NCI-H2029 treated with DMSO at 0.1 percent for 48 hours (cell line): Measurements from ENCODE around the gene RALGPS2.

Source experiments
- DNase-seq: peaks from one replicate; lab custom pipeline; 2025; lab: John Stamatoyannopoulos, UW

RALGPS2 gene, protein sequence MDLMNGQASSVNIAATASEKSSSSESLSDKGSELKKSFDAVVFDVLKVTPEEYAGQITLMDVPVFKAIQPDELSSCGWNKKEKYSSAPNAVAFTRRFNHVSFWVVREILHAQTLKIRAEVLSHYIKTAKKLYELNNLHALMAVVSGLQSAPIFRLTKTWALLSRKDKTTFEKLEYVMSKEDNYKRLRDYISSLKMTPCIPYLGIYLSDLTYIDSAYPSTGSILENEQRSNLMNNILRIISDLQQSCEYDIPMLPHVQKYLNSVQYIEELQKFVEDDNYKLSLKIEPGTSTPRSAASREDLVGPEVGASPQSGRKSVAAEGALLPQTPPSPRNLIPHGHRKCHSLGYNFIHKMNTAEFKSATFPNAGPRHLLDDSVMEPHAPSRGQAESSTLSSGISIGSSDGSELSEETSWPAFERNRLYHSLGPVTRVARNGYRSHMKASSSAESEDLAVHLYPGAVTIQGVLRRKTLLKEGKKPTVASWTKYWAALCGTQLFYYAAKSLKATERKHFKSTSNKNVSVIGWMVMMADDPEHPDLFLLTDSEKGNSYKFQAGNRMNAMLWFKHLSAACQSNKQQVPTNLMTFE

GRCh38 chr1:178724728-178725465, at the start of gene RALGPS2:
Gene RALGPS2, plus strand, starts transcription at chr1:178725244. Its CDS starts 51,521 bp downstream, at chr1:178776765.
- DNase-seq: no peak

GRCh38 chr1:178679237-178679636, 45.8 kb upstream of the RALGPS2 start:
- DNase-seq: no peak

GRCh38 chr1:178682429-178682828, 42.6 kb upstream of the RALGPS2 start:
- DNase-seq: no peak

DNA sequence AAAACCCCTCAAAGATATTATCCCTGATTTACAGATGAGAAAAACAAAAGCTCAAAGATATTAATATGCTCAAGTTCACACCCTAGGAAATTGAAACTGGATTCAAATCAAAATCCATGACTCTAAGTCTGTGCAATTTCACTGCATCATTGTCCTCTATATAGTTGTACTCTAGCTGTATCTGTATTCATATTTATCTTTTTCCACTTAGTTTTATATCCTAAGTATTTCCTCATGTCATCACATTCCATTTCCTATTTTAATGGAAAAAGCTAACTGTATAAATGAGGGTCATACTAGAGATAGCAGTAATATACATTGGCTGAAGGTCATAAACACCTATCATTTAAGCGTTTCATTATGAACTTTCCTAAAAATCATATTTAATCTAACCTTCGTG, 42.2 kb upstream of the RALGPS2 start:
- no peak for DNase-seq

GRCh38 chr1:178683291-178683690, 41.8 kb upstream of the RALGPS2 start:
- no peak for DNase-seq

GRCh38 chr1:178684111-178684510, 40.9 kb upstream of the RALGPS2 start:
- DNase-seq: no peak

DNA sequence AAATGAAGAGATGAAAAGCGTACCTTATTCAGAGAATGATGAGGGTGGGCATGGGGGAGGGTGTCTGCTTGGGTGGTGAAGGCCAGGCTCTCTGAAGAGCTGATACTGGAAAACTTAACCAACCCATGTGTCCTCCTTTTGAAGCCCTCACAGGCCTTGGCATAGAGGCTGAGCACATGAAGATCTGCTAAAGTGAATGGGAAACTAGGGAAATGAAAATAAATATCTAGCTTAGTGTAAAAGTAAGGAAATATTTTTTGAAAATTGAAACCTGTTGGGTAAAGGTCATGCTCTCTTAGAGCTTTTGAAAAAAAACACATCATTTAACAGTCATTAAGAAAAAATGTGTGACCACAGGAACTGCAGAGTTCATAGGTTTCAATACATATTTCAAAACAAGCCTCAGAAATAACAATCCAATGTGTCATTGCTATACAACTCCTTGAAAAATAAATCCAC, 40.5 kb upstream of the RALGPS2 start:
- no peak for DNase-seq

GRCh38 chr1:178686407-178686806, 38.6 kb upstream of the RALGPS2 start:
- no peak for DNase-seq

GRCh38 chr1:178688244-178688643, 36.8 kb upstream of the RALGPS2 start:
- no peak for DNase-seq

GRCh38 chr1:178689769-178690168, 35.3 kb upstream of the RALGPS2 start:
- DNase-seq: no peak

DNA sequence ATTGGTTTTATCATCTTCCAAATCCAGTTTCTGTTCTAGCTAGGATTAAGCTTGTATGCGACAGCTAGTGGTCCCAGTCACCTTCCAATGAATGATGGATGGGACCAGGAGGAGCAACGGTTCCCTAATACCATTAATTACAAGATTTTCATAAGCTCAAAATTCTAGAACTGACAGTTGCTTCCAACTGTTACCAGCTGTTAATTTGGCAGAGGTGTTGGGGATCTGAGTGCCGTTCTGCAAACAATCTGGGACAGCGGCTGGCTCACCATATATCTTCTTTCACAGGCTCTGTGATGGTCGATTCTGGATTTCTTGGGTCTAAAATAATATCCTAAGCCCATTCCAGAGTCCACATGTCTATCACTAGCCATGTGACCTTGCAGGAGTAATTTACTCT, 34.5 kb upstream of the RALGPS2 start:
- no peak for DNase-seq

DNA sequence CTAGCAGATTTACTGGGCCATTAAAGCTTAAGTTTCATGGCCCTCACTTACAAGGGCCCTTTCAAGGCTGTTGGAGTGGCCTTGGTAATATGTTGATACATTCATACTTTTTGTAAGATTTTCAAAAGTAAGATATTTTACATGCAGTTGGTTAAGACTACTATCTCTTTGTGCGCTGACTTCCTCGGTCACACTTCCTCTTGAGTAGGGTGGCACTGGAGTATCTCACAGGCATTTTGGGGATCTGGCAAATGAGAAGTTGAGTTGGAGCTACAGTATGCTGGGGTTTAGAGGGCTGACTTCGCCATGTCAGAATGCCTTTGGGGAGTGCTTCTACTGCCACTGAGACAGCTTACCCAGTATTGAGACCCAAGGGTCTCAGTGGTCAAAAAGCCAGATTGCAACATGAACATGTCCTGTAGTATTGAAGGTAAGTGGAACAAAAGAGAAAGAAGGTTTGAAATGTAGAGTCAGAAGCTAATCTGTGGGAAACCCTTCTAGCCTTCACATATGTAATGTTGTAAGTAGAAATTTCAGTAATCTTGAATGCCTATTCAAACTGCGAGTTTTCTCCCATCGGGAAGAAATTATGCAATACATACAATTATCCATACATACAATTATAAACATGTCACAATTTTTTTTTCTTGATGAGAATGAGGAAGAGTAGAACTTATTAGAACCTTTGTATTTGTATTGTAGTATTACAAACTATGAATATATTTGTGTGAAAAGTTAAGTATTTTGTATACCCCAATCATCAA, 32.3 kb upstream of the RALGPS2 start:
- no peak for DNase-seq

DNA sequence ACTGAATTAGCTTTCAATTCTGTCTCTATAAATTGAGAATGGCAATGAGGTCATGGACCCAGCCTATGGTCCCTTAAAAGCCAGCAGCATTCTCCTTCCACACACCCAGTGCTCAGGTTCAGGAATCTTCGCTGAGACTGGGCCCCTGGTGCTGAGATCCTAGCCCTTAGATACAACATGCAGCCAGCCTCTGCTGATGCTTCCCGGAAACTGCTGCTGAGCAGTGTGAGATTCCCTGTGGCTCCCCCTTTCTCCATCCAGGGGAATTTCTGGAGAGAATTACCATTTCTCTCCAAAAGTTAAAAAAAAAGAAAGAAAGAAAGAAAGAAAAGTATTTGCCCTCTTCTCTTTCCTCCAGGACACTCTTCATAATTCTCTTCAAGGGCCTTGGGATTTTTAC, 31.7 kb upstream of the RALGPS2 start:
- DNase-seq: no peak

DNA sequence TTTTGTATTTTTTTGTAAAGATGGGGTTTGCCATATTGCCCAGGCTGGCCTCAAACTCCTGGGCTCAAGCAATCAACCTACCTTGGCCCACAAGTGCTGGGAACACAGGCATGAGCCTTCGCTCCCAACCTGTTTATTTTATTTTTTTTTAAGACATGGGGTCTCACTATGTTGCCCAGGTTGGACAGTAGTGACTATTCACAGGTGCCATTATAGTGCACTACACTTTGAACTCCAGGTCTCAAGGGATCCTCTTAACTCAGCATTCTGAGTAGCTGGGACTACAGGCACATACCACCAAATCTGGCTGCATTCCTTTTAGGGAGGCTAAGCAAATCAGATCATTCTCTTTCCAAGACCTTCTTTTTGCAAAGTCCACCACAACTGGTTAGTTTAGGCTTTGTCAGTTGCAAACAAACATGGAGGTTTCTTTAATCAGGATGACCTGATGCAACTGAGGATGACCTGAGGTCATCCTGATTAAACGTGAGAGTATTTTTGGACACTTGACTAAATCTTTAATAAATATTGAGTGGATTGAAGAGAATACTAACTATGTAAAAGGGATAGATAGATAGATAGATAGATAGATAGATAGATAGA, 30.0 kb upstream of the RALGPS2 start:
- DNase-seq: no peak

DNA sequence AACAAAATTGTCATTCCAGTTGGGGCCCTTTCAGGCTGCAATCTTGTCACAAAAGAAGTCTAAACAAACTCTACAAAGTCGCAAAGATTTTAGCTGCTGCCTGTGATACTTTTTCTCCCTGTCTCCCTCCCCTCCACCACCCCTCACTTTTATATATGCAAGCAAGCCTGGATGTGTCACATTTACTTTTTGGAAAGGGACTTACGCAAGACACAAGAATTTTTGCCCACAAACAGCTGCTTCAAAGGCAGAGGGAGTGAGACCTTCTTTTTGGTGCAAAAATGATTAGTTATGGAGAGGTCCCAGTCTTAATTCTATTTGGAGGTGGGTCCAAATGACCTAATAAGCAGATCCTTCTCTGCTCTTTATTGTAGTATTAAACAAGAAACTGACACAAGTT, 22.9 kb upstream of the RALGPS2 start:
- DNase-seq: no peak

GRCh38 chr1:178704833-178705232, 20.2 kb upstream of the RALGPS2 start:
- DNase-seq: no peak

DNA sequence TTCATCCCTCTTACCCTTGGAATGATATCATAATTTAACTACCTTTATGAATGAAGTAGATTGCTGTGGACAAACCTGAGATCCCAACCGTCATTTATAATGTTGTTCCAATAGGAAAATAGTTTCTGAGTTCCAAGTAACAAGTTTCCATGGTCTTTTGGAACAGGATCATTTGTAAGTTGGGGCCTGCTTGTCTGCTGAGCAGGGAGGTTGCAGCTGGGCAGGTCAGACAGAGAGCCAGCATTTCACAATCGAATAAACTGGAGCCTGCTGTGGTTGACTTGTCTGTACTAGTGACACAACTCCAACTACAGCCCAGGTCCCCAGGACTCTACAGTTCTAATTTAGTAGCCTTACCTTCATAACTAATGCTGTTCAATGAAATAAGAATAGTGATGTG, 18.6 kb upstream of the RALGPS2 start:
- DNase-seq: no peak

DNA sequence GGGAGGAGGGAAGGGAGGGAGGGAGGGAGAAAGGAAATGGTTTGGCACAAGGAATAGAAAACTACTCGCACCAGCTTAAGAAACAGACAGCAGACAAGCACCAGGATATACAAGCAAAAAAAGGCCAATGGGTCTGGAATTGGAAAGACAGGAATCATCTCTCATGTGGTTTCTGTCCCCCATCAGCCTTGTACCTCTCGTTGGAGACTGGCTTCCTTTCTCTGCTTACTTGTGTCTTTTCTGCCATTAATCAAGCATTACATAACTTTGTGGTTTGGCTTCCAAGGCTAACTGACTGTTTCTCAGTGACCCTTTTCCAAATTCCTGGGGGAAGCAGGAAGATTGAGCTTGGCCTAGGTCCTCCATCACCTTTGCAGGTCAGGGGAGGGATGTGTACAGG, 11.8 kb upstream of the RALGPS2 start:
- DNase-seq: no peak

DNA sequence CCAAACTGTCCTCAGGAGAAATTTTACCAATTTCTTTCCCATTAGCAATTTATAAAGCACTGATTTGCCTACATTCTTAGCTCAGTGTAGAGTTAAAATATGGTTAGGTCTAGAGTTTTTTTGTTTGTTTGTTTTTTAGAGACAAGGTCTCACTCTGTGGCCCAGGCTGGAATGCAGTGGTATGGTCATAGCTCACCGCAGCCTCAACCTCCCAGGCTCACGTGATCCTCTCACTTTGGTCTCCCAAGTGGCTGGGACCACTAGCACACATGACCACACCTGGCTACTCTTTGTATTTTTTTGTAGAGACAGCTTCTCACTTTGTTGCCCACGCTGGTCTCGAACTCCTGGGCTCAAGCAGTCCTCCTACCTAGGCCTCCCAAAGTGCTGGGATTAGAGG, 10.6 kb upstream of the RALGPS2 start:
- DNase-seq: no peak

- no peak for DNase-seq
Observed at GRCh38 chr1:178716111-178716510, 8.9 kb upstream of the RALGPS2 start.

GRCh38 chr1:178718520-178718919, 6.5 kb upstream of the RALGPS2 start:
- no peak for DNase-seq

GRCh38 chr1:178723546-178723945, 1.5 kb upstream of the RALGPS2 start:
- no peak for DNase-seq
